AG20443 (cell line): ENCODE results near the gene SMC4.
"Not testable (repeated sequence)": the region's sequence is repeated elsewhere in the genome, so short reads cannot be mapped to it uniquely, and the experiment has no call there.

ENCODE experiments used
- DNase-seq: peaks from one replicate; pipeline ENCODE4 v3.0.0; 2012; ENCODE audit warnings: low spot score, mixed read lengths

Gene SMC4

DNA sequence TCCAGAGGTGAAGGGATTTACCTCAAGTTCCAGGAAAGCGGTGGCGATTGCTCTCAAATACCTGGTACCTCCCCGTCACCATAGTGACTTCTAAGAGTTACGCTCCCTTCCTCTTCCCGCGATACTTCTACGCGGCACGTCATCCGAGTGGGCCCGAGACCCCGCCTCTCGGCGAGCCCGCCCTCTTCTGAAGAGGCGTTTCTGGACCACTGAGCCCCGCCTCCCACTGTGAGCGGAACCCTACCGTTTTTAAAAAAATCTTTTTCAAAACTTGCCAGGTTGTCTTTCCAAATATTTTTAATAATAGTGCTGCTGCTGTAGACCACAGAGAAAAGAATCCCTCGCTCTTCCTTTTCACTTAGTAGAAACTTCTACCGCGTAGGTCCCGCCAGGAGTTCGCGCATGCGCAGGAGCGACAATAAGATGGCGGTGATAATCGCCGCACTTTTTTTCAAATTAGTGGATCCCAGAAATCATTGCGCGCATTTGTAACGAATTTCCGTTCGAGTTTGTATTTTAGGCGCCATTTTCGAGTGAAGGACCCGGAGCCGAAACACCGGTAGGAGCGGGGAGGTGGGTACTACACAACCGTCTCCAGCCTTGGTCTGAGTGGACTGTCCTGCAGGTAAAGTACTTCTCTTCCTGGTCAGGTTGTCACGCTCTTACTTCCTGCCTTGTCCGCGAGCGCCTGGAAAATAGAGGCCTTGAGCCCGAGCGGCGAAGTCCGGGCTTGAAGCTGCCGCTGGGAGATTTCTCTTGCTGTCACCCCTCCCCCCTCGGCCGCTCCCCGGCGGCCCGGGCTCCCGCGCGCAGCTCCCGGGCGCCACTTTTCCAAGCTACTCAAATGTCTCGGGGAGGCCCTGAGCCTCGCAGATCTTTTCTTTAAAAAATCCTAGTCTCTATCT is at the start of gene SMC4, which contains the start of gene IFT80:
Gene SMC4, plus strand, starts transcription at position 526 of the 905 bp plus-strand sequence. CDS start 1,177 bp downstream, outside the sequence.
Gene IFT80, minus strand, starts transcription at position 101 of the 905 bp plus-strand sequence. CDS start 14,625 bp downstream, outside the sequence.
- DNase-seq = peak; percentile 96

DNA sequence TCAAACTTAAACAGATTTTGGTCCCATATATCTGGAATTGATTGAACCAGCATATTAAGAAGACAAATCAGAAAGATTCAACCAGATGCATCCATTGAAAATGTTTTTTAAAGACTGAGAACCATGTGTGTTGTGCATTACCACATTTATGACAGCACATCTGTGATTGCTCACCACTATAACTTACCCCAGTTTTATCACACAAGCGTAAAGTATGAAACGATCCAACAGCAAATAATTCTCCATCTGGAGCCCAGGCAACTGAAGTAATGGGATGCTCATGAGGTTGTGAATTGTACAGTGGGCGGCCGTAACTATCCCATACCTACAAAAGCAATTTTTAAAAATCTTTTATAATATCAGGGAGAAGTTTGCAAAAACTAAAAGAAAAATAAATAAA is 43.6 kb upstream of the SMC4 start:
- DNase-seq = no peak

- not testable (repeated sequence) for DNase-seq
Measured at GRCh38 chr3:160362896-160363295, 36.6 kb upstream of the SMC4 start.

- DNase-seq = no peak
Measured at GRCh38 chr3:160365869-160366522, 33.5 kb upstream of the SMC4 start.

- no peak for DNase-seq
Measured at GRCh38 chr3:160368804-160369203, 30.6 kb upstream of the SMC4 start.

GRCh38 chr3:160369784-160370183 is 29.7 kb upstream of the SMC4 start:
- DNase-seq = no peak

DNA sequence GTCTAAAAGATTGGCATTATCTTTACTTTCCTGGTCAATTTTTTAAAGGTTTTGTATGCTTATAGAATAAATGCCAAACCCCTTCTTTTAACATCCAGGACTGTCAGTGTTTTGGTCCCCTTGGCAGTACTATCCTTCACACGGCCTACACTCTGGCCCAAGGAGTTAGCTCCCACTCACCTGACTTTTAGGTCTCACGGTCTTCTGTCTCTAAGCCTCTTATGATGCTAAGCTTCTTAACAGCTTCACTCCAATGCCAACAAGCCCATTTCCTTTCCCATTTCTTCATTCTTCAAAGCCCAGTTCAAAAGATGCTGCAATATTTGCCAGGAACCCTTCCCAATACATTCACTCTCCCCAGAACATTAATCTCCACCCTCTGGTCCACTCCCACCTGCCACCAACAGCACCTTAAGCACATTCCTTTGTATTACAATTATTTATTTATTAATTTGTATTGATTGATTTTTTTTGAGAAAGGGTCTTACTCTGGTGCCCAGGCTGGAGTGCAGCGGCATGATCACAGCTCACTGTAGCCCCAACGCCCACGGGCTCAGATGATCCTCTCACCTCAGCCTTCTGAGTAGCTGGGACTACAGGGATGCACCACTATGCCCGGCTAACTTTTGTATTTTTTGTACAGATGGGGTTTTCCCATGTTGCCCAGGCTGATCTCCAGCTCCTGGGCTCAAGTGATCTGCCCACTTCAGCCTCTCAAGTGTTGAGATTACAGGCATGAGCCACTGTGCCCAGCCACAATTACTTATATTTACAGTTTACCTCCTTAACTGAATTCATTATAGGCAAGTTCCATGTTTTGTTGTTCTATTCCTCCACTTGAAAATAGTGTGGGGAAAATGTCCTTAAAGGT is 28.2 kb upstream of the SMC4 start:
- no peak for DNase-seq

DNA sequence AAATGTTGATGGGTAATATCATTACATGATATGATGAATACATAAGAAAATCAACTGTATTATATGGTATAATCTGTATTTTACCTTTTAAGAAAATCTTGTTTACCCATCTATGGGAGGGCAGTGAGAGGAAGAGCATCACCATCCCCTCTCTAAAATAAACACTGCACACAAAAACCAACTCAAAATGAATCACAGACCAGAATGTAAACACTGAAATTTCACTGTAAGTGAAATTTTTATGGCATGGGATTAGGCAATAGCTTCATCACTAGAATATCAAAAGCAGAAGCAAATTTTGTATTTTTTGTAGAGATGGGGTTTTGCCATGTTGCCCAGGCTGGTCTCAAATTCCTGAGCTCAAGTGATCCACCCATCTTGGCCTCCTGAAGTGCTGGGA is 26.7 kb upstream of the SMC4 start:
- peak; percentile 22 for DNase-seq

DNA sequence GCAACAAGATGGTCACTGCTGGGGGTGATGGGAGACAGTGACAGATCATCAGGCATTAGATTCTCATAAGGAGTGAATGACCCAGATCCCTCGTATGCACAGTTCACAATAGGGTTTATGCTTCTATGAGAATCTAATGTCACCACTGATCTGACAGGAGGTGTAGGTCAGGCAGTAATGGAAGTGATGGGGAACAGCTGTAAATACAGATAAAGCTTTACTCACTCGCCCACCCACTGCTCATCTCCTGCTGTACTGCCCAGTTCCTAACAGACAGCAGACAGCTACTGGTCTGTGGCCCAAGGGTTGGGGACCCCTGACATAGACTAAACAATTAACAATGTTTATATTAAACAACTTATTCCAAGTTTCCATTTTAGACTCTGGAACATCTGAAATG is 25.8 kb upstream of the SMC4 start:
- DNase-seq = no peak

DNA sequence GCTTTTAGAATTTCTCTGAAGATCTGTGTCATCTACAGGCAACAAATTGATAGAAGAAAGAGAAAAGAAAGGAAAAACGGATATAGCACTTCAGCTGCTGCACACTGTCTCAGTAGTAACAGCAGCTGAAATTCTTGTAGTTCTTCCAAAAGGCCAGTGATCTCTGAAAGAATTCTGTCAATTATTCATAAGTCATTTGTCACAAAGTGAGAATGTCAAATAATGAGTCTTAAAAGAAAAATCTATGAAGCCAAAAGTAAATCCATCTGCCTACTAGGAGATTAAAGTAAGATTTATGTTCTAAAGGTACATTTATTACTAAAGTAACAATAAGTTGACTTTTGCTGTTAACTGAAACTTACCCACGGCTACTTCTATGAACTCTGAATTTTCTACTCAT is 25.0 kb upstream of the SMC4 start:
- DNase-seq = no peak

DNA sequence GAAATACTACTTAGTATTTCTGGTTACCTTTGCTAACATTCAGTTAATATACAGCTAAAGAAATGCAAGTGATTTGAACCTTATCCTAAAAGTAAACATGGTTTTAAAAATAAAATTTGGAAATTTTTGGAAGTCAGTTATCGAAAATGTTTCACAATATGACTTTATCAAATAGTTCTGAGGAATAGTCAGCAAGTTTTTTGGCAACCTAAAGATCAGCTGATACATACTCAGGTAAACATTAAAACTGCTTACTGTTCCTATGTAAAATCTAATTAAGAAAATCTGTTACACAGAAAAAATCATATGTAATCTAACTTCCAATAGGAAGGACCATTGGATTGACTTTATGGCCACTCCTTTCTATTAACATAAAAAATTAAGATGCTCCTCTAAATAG is 24.5 kb upstream of the SMC4 start:
- DNase-seq = no peak

DNA sequence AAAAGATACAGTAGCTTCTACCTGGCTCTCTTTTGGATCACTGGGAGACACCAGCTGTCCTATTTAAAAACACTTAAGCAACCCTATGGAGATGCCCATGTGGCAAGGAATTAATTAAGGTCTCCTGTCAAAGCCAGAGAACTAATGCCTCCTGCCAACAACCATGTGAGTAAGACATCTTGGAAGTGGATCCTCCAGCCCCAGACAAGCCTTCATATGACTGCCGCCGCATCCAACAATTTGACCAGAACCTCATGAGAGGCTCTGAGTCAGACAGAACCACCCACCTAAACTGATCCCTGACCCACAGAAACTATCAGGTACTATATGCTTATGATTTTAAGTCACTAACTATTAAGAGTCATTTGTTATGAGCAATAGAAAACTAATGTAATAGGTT is 22.8 kb upstream of the SMC4 start:
- peak; percentile 12 for DNase-seq

- DNase-seq = no peak
Measured at GRCh38 chr3:160378331-160379109, 20.9 kb upstream of the SMC4 start.

DNA sequence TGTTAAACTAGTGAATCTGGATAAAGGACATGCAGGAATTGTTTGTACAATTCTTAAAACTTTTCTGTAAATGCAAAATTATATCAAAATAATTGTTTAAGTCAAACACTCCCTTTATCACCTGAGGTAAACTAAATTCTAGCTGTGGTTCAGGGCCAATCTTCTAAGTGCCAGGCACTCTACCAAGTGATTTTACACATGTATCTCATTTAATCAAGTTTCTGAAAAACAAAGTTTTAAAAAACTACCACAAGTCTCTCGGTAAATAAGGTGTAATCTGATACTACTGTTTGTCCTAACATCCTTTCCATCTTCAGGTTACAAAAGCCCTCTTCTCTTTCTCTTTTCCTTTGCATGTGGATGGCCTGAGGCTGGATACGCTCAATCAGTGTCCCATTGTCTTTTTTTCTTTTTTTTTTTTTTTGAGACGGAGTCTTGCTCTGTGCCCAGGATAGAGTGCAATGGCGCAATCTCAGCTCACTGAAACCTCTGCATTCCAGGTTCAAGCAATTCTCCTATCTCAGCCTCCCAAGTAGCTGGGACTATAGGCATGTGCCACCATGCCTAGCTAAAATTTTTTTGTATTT is 19.7 kb upstream of the SMC4 start:
- DNase-seq = no peak

- peak; percentile 22 for DNase-seq
Measured at GRCh38 chr3:160381470-160381869, 18.0 kb upstream of the SMC4 start.

GRCh38 chr3:160384639-160385318 is 14.7 kb upstream of the SMC4 start:
- DNase-seq = no peak

GRCh38 chr3:160390565-160391138 is 8.8 kb upstream of the SMC4 start:
- DNase-seq = no peak

DNA sequence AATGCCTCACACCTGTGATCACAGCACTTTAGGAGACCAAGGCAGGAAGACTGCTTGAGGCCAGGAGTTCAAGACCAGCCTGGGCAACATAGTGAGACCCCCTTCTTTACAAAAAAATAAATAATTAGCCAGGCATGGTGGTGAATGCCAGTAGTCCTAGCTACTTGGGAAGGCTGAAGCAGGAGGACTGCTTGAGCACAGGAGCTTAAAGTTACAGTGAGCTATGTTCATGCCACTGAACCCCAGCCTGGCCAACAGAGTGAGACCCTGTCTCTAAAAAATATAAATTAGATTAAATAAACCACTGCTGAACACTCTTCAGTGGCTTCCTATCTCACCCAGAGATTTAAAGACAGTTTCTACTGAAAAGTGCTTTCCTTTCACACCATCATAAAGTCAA is 6.7 kb upstream of the SMC4 start:
- no peak for DNase-seq

DNA sequence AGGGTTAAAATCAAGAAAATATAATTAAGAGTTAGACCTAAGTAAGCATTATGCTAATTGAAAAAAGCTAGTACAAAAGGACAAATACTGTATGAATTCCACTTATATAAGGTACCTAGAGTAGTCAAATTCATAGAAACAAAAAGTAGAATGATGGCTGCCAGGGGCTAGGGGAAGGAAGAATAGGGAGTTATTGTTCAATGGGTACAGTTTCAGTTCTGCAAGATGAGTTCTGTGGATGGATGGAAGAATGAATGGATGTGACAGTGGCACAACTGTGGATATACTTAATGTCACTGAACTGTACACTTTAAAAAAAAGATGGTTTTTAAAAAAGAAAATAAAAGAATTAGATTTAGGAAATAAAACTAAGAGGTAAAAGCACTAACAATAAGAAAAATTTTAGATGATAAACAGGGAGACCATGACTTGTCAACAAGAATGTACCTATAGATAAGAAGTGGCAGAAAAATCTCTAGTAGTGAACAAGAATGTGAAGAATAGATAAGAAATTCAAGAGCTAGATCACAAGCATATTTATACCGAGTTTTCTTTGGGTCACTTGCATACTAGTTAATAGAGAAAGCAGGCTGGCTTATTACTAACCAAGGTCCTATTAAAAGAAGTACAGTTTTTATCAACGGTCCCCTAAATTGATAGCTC is 6.0 kb upstream of the SMC4 start:
- no peak for DNase-seq

DNA sequence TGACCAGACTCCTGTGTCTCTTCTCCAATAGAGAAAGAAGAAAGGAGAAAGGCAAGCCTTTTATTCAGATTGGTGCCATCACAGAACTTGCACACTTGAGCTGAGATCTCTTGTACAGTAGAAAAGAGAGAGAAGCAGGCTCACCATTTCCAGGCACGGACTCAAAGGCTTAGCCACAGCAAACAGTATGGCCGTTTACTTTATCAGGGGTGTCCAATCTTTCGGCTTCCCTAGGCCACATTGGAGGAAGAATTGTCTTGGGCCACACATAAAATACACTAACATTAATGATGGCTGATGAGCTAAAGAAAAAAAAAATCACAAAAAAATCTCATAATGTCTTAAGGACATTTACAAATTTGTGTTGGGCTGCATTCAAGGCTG is 5.4 kb upstream of the SMC4 start:
- DNase-seq = no peak
